Naive thymus-derived CD4-positive, alpha-beta T cell (primary cell): ENCODE measurements around the gene TMEM63C. TPM values are rescaled to one million over a fixed set of nuclear protein-coding genes. Genes with fewer than 3 reads are reported as not detected.

ENCODE experiments used
- microRNA-seq: library from miRNA; unstranded; fragments of <30 nt; microRNA quantifications from one replicate; pipeline ENCODE4 v1.2.0, GENCODE V29; 2022; ENCODE audit warnings: borderline microRNAs expressed
- polyA plus RNA-seq, 2 donors: library from polyadenylated mRNA; unstranded; fragments of 300-500 nt; fragmentation: Illumina TruSeq; gene quantifications; one replicate each; pipeline ENCODE4 v1.2.3, GENCODE V29; 2021
- total RNA-seq, 6 experiments: library from RNA in 5 of 6; stranded (reverse) in 5 of 6; gene quantifications; 1 replicate in 5 of 6; 2 replicates in 1 of 6; pipeline ENCODE4 v1.2.3 and lab custom pipeline; 2021 to 2026

TMEM63C gene
- total and polyA plus RNA-seq, 7 experiments from 2014 or later = 0.46 to 4.9 (median 0.80) TPM; not detected in 2

Small RNAs within 50 kb of the gene (microRNA-seq; reads per million reads assigned to microRNA genes)
- not detected for gene MIR1260A

Other genes with a start within 250 kb of the TMEM63C start
- 10 to 100 TPM; 30.2 to 45.2 (median 34.6) TPM for gene IRF2BPL, start 153.1 kb upstream of the TMEM63C start, total RNA-seq
- gene IRF2BPL, start 153.1 kb upstream of the TMEM63C start, polyA plus RNA-seq = 1 to 10 TPM; 3.5 to 3.8 TPM
- 10 to 100 TPM in 4 of 5 experiments, 1 to 10 TPM in 1; 5.5 to 14.2 (median 12.9) TPM for gene CIPC, start 83.5 kb upstream of the TMEM63C start, total RNA-seq
- 1 to 10 TPM; 4.3 to 8.4 TPM for gene CIPC, start 83.5 kb upstream of the TMEM63C start, polyA plus RNA-seq
- gene ZDHHC22, start 40.0 kb upstream of the TMEM63C start, total RNA-seq = not detected
- gene ZDHHC22, start 40.0 kb upstream of the TMEM63C start, polyA plus RNA-seq = not detected
- gene NGB, start 89.4 kb downstream of the TMEM63C start, total RNA-seq = not detected
- gene NGB, start 89.4 kb downstream of the TMEM63C start, polyA plus RNA-seq = not detected
- gene POMT2, start 139.1 kb downstream of the TMEM63C start, total RNA-seq = 10 to 100 TPM in 2 of 5 experiments, 1 to 10 TPM in 3; 6.9 to 15.3 (median 9.4) TPM
- under 1 TPM in 1 of 2 donors, not detected in 1; 0.39 TPM for gene POMT2, start 139.1 kb downstream of the TMEM63C start, polyA plus RNA-seq
- gene GSTZ1, start 139.2 kb downstream of the TMEM63C start, total RNA-seq = 10 to 100 TPM in 3 of 5 experiments, 1 to 10 TPM in 2; 7.1 to 13.4 (median 11.5) TPM
- gene GSTZ1, start 139.2 kb downstream of the TMEM63C start, polyA plus RNA-seq = 1 to 10 TPM; 5.6 to 9.5 TPM
- 10 to 100 TPM in 1 of 5 experiments, 1 to 10 TPM in 4; 5.5 to 18.6 (median 7.0) TPM for gene TMED8, start 195.3 kb downstream of the TMEM63C start, total RNA-seq
- 1 to 10 TPM; 2.4 to 3.1 TPM for gene TMED8, start 195.3 kb downstream of the TMEM63C start, polyA plus RNA-seq
- under 1 TPM in 3 of 5 experiments, not detected in 2; 0.27 to 0.46 (median 0.42) TPM for gene SAMD15, start 195.6 kb downstream of the TMEM63C start, total RNA-seq
- not detected for gene SAMD15, start 195.6 kb downstream of the TMEM63C start, polyA plus RNA-seq
- gene NOXRED1, start 241.7 kb downstream of the TMEM63C start, total RNA-seq = 1 to 10 TPM in 1 of 5 experiments, under 1 TPM in 4; 0.32 to 1.1 (median 0.56) TPM
- not detected for gene NOXRED1, start 241.7 kb downstream of the TMEM63C start, polyA plus RNA-seq